SIG-M5 (cell line): ENCODE data around the gene ANKUB1.

Source experiments
- DNase-seq: peaks from one replicate; lab custom pipeline; 2025; lab: John Stamatoyannopoulos, UW

ANKUB1 gene

DNA sequence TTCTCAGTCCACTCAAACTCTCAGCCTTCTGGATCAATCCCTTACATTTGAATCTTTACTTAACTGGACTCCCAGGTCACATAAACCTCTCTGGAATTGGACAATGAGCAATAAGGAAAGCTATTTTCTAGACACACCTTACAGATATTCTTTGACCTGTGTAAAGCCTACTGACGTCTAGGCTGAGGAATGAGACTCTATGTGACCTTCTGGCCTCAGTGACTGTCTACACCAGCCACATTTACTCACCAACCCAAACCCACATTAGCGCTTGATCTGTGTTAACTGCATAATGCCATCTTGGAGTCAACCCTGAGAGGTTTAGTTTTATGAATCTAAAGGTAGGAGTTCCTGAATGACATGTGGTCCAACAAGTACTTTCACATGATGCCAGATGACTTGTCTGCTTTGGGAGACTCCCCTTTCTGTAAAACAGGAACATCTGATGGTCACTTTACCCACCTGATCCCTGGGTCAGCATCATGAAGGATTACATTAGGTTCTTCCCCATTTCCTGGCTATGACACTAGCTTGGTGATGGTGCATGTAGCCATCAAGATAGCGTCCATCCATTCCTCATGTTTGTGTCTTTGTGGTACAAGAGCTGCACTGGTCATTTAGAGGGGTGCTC, 28.7 kb downstream of the ANKUB1 start:
- no peak for DNase-seq

DNA sequence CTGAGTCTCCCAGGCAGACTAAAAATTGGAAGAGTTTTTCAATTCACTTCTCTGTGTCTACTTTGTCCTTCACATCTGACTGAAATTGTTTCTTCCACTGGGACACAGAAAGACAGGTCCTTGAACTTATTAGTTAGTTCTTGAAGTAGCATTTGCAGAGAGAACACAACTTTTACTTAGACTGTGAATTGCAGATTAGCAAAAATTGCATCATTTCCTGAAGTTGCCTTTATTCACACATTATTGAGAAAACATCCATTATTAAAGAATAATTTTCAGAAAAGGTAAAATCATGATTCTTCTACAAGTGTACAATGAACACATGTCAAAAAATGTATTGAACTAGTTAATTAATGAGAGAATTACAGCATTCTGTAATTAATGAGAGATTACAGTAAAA, 38.6 kb downstream of the ANKUB1 start:
- no peak for DNase-seq

DNA sequence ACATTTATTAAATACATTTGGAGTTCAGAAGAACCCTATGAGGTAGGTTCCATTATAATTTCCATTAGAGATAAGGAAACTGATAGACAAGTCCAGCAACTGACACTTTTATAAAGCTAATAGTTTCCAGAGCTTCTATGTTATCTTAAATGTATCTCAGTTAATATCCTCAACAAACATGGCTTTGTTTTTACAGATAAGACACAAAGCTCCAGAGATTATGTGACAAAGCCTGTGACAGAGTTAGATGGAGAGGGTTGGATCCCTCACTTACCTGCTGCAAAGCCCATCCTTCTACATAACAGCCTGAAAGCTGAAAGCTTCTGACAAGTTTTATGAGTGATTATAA, 39.6 kb downstream of the ANKUB1 start:
- no peak for DNase-seq

DNA sequence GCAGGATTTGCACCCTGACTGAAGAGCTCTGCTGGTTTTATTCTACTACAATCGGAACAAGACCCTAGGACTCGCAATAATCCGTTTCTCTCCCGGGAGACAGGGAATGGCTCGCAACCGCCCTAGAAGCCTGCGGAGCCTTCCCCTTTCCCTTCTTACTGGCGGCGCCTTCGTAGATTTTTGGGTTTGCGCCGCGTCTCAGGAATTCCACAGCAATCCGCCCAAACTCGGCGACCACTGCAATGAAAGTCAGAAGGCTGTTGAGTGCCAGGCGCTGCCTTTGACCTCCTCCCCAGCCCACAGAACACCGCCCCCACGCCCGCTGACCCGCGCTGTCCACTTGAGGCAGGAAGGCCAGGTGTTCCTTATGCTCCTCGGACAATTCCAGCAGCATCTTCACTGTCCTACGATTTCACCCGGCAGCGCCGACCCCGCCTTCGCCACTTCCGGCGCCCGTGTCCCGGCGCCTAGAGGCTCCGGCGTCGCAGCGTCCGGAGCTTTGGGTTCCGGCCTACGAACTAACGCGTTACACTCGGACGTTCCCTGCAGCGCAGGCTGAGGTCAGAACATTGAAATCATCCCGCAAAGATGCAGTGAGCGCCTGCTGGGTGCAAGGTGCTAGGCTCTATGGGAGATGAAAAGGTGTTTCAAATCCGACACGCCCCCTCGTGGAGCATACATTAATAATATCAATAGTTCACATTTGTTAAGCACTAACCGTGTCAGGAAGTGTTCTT, 40.1 kb downstream of the ANKUB1 start, which contains the start of gene COMMD2:
Gene COMMD2, minus strand, starts transcription at position 439 of the 737 bp plus-strand sequence. Its CDS starts 45 bp downstream, at position 394.
- no peak for DNase-seq

DNA sequence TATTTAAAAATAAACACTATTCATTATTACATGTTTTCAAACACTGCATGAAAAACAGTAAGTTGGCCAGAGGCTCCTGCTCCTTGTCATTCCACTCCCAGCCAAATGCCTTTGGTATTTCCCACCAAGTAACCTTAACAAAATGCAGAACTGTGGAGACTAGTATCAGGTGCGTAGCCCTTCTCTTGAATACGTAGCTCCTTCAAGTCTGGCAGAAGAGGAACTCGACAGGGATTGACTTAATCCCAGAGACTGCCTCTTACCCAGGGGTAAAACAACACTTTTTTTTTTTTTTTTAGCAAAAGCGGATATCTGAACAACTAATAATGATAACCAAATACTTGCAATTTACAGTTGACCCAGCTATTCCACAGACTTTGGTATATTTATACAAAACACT, 40.8 kb downstream of the ANKUB1 start:
- DNase-seq: no peak

DNA sequence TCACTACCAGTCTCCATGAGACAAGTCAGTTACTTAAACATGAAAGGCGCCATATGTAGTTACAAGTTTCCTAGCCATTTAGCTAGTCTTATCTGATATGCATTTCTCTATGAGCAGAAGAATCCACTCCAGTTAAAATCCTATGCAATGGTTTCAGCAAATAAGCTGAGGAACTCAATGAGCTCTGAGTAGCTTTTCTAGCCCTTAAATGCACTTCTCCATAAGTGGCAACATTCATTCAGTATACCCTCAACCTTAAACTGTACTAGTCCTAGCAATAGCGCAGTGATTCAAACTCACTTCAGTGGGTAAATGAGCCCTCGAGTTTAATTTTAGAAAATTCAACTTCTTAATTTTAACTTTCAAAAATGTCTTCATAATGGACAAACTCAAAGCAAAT, 47.7 kb downstream of the ANKUB1 start:
- DNase-seq: no peak

DNA sequence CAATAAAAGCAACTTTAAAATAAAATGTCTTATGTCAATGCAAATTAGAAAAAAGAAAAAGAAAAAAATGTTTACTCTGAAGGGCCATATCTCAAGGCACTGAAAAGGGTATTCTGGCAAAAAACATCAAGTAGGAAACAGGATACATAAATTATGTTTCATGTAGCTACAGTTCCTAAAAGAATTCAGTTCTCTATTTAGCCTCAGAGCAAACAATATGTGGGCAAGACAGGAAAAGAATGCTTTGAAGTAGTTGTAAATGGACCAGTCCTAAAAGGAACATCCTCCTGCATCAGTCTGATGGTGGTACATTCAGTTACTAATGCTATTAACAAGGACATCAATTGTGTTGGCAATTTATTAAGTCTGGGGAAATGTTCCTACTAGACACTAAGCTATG, 48.2 kb downstream of the ANKUB1 start:
- DNase-seq: no peak

DNA sequence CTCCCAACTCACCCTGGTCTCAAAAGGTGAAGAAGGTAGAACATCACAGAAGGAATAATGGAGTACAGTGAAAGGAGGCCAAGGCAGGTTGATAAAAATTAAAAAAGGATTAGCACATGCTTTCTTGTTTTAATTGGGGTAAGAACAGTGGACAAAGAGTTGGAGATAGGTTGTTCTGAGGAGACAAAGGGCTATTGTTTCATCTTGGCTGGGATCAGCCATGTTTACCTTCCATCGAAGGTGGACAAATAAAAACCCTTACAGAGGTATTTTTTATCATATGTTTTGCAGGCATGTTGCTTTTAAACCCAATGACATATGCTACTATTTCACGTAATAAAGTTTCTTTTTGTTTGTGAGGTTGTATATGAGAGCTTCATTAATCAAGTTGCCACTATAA, 53.0 kb downstream of the ANKUB1 start:
- DNase-seq: no peak

DNA sequence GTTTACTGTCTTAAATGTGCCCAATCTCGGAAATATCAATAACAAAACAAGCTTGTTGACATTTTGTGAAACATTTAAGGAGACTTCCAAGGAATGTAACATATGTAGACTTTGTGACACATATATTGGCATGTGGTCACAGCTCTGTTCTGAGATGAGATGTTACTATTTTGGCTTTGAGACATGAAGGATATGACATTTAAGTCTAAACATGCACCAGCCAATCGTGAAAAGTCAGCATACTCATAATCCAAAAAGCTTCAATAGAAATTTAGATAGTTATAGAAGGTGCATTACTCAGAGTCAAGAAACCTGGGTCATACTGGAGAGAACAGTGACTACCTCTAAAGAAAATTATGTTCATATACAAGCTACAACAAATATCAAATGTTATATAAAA, 53.5 kb downstream of the ANKUB1 start:
- no peak for DNase-seq

DNA sequence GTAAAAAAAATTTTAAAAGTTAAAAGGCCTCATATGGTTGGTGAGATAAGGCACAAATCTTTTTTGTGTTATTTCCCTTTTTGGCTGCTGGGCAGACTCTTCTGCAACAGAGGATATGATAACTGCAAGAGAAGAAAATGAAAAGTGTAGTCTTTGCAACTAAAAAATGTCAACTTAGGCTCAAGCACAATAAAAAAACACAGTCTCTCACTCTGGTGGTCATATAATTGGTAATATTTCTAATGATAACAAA, 55.5 kb downstream of the ANKUB1 start:
- DNase-seq: no peak

DNA sequence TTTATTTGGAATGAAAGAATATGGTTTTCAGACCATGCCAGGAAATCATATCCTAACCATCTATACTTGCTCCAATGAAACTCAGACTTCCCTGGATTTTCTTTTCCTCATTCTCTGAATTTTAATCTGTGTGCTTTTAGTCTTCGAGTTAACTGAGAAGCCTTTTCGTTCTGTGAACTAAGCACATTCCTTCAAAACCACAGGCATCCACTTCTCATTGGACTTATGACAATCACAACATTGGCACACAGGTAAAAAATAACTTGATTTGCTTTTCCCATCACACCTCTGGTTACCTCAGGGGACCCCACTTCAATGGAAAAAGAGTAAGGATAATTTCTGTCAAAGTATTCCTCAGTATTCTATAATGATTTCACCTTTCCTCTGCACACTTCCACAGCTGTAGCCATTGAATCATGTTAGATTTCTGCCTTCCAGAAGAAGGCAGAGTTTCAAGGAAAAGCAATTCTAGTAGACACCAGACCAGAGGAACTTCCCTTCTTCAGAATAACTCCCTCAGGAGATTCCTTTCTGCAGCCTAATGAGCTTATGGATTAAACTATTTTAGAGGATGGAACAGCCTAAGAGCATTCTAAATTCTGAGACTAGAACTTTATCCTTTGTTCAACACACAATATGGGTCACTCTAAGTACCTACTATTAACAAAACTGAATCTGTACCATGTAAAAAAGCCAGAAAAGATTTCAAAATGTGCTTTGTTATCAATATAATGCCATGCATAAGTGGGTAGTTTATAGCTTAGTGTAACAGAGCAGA, 56.0 kb downstream of the ANKUB1 start:
- no peak for DNase-seq

DNA sequence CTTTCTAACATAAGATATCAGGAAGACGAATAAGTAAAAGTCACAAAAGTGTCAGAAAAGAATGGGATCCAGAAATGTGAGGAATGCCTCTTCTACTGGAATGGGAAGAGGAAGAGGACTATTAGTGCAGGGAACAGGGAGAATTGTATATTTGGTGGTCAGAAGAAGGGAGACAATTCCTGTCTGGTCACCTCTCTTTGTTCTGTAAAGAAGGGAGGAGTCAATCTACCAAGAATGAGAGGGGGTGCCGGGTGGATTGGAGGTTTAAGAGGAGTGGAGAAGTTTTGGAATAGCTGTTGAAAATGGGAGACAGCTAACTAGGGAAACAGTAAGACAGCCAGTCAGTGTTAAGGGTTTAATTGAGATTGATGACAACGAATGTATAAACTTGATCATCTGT, 60.1 kb downstream of the ANKUB1 start:
- DNase-seq: no peak

DNA sequence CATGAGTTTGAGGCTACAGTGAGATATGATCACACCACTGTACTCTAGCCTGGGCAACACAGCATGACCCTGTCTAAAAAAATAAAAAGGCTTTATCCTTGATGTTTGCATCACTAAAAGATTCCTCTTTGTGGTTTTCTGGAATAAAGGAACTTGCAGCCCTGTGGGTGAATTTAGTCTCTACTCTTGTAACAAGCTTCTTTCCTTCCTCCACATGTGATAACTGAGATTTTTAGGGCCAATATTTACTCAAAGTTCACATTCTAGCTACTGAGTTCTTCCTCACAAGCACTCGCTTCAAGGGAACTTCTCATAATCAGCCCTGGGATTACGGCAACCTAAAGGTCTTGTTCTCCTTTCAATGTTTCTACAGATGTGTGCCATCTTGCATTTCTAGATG, 64.7 kb downstream of the ANKUB1 start:
- DNase-seq: no peak

DNA sequence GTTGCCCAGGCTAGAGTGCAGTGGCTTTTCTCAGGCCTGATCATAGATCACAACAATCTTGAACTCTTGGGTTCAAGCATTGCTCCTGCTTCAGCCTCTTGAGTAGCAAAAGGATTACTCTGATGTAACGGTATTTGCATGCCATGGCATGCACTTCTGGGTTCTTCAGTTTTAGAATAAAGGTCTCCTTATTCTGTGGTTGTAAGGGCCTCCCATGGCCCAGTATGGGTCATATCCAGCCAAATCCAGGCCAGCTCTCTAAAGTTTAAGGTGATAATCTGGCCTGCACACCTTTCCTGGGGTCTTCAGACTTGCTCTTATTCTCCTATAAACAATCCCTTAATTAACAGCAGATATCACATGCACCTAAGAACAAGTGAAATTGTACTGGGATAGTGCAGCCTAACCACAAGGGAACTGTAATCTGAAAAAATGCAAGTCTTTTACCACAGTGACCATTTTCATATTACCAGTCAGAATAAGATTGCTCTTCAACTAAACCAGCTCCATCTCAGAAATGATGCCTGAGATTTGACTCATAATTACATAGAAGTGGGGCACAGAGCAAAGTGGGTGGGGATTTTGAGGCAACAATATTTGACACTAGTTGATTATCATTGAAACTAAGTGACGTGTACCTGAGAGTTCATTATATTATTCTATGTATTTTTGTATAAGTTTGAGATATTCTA, 65.5 kb downstream of the ANKUB1 start:
- DNase-seq: no peak

DNA sequence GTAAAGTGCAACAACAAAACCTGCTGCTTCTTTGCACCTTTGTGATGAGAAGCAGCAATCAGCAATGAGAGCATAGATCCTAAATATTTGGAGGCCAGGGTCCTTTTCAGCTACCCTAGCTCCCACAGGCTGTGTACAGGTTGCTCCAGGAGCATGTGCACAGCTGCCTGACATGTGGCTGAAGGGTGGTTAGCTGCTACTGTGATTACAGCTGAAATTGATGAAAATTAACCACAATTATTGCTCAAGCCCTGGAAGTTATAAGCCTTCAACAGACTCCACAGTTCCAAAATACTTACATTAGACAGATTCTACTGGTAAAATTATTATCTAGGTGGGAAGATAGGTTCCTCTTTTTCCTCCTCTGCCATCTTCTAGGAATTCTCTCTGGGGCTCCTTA, 68.6 kb downstream of the ANKUB1 start:
- DNase-seq: no peak

DNA sequence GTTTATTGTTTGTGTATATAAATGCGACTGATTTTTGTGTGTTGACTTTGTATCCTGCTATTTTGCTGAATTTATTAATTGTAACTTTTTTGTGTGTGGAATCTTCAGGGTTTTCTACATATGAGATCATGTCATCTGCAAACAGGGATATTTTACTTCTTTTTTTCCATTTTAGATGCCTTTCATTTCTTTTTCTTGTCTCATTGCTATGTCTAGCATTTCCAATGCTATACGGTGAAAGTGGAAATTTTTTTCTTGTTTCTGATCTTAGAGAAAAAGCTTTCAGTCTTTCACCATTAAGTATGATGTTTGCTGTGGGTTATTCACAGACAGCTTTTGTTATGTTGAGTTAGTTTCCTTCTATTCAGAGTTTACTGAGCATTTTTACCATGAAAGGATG, 71.4 kb downstream of the ANKUB1 start:
- DNase-seq: no peak

DNA sequence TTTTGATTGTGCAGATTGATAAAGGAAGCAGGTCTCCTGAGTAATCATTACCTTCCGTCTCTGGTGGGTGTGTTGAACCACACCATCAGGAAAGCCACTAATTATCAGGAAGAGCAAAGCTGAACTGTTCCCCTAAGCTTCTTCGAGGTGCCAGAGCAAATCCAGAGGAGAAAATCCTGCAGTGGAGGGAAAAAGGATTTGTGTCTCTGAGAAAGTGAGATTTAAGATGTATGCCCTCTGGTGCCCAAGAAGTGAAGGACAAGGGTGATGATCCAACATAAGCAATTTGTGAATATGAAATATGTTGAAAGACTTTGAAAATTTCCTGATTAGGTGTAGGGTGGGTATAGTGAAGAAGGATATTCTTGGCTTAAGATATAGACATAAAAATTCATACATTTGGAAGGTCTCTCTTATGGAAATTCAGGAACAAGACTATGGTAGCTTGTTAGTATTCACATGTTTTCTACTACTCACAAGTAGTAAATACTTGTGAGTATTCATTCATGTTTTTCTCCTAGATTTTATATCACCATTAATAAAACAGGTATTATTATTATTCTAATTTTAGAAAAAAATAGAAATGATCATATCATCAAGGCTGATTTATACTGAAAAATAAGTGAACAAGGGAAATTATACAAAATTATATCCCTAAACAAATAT, 74.8 kb downstream of the ANKUB1 start:
- no peak for DNase-seq

DNA sequence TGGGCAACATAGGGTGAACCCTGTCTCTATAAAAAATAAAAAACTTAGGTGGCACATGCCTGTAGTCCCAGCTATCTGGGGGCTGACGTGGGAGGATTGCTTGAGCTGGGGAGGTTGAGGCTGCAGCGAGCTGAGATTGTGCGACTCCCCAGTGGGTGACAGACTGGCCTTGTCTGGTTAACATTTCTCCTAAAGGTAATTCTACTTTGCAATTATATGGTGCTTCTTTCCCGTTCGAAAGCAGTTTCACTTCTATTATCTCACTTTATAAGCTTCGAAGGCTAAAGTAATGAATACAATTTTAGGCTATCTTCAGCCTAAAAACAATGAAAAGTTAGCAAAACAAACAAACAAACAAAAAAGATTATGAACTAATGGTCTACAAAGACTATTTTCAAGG, 75.4 kb downstream of the ANKUB1 start:
- DNase-seq: no peak

DNA sequence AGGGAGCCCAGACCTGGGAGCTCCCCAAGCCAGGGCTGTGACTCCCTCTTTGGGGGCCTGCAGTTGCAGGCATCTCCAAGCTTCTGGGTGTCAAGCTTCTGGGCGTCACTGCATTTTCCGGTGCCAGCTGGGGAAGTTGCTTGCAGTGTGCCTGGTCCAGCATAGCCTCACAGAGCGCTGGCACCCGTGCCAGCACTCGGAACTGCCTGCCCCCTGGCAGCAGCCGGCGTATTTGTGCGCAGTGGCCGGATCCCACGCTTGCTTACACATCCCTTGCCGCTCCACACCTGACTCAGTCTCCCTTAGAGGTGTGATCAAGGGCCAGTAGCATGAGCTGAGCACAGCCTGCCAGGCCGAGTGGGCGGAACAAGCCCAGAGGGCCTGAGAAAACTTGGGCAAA, 77.1 kb downstream of the ANKUB1 start:
- no peak for DNase-seq

DNA sequence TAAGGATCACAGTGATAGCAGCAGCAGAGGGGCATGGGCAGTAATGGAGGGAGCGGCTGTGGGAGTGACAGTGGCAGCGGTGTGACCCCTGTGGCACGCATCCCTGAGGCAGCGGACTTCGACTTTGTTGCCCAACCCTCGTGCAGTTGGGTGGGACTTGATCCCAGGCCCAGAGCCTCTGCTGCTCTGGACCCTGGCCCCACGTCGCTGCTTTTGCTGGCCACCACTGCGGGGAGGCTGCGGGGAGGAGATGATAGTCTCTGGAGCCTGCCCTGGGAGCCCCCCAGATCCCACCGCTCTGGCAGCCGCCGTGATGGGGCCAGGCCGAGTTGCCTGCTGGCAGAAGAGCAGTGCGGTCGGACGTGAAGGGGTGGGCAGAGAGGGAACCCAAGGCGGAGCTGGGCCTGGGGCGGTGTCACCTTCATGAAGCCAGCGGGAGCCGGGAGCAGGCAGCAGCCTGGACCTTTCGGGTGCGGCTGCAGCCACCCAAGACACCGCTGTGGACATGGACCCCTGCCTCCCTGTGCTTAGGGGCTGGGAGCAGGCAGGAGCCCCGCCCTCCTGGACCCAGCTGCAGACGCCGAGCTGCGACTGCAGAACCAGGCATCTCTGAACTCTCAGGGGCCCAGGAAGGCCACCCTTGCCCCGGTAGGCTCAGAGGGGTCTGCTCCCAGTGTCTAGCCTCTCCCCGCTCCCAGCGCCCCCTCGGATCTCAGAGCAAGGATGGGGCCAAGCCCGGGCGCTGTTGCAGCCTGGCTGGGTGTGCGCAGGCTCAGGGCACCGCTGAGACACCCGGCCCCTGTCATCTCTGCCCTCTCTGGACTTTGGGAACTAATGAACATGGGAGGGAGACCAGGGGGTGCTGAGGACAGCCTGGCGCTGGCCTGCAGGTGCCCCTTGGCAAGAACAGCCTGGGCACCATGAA, 78.4 kb downstream of the ANKUB1 start:
- DNase-seq: no peak
